Activated T-helper 9 cell treated with anti-CD3 and anti-CD28 coated beads, Interleukin-2, amount 50 U/mL, for 16 hours (primary cell): ENCODE data around the gene KRT86.
"Not testable (repeated sequence)": the region's sequence is repeated elsewhere in the genome, so short reads cannot be mapped to it uniquely, and the experiment has no call there.

ENCODE experiments used
- DNase-seq: peaks from one replicate; pipeline ENCODE4 v3.0.0-alpha.2; 2020; ENCODE audit warnings: low read depth

The KRT86 gene

DNA sequence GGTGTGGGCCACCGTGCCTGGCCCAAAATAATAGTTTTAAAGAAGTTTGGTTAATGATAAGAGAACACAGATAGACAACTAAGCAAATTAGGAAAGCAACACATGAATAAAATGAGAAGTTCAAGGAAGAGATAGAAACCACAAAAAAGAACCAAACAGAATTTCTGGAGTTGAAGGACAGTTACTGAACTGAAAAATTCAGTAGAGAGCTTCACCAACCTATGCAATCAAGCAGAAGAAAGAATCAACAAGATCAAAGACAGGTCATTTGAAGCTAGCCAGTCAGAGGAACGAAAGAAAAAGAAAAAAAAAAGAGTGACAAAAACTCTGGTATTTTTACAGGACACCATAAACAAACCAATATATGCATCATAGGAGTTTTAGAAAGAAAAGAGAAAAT is 62.2 kb downstream of the KRT86 start:
- no peak for DNase-seq

DNA sequence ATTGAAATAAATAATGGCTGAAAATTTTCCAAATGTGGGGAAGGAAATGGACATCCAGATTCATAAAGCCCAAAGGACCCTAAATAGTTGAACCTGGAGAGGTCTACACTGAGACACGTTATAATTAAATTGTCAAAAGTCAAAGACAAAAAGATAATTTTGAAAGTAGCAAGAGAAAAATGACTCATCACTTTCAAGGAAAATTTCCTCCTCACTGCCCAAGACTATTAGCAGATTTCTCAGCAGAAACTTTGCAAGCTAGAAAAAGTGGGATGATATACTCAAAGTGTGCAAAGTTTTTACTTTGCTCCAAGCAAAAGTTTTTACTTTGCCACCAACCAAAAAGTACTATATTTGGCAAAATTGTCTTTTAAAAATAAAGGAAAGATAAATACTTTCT is 62.6 kb downstream of the KRT86 start:
- no peak for DNase-seq

DNA sequence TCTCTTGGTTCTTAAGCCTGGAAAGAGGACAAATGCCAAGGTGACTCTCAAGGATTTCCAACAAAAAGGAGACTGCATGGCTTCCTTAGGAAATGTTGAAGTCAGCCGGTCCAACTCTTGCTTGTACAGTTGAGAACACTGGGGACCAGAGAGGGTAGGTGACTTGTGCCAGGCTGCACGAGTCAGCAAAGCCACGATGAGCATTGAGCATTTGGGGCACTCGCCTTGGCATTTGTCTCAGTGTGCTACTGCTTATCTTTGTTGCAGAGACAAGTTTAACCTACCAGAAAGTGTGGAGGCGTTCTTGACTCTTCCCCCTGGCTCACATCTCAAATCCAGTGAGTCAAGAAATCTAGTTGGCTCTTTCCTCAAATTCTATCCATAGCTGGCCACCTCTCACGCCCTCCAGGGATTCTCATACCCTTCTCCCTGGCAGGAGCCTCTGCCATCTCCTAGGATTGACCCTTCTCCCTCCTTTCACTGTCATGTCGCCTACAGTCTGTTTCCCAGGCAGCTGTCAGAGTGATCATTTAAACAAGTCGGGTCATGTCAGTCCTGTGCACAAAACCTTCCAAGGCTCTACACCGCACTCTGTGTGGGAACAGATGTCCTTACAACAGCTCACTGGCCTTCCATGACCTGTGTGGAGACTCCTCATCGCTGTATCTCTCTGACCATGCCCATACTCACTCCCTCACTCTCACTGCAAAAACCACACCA is 64.0 kb downstream of the KRT86 start:
- DNase-seq, result no peak

DNA sequence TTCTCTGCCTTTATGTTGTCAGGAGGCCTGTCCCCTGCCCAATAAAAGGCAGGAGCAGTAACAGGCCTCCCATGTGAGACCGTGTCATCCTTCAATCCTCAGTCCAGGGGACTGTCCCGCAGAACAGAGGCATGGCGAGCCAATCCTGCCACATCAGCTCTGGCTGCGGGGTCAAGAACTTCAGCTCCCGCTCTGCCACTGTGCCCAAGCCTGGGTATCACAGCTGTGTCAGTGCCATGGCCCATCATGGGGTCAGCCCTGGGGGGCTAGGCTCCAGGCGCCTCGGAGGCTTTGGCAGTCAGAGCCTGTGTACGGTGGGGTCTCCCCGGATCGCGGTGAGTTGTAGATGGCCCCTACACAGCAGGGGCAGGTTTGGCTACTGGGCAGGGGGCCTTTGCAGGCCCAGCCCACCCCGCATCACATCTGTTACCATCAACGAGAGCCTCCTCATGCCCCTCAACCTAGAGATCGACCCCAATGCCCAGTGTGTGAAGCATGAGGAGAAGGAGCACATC is 66.7 kb downstream of the KRT86 start:
- DNase-seq, result no peak

DNA sequence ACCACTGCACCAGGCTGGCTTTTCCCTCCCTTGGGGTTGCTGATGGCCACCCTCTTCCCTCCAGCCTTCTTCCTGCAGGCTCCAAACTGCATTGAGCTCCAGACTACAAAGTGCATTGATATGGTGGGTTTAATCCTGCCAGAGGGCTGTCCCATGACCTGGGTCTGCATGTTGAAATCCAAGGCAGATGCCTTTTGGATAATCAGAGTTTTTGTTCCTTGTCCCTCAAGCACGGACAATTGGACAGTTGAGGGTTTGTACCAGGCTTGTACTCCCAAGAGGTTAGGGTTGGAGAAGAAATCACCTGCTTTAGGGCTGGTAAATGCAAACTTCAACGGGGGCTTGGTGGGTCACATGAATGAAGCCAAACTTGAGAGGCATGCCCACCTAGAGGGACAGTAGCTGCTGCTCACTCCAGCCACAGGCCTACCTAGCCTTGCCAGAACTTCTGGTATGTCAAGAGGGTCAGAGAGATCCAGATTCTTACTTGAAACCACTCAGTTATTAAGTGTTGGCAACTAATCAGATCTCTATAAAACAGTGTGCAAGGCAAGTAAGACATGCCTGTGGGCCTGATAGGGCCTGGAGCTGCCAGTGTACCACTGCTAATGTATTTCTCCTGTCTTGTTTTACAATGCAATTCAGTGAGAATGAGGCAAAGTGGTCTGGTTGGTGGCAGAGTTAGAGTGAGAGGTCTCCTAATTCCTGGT is 68.5 kb downstream of the KRT86 start:
- DNase-seq, result no peak

DNA sequence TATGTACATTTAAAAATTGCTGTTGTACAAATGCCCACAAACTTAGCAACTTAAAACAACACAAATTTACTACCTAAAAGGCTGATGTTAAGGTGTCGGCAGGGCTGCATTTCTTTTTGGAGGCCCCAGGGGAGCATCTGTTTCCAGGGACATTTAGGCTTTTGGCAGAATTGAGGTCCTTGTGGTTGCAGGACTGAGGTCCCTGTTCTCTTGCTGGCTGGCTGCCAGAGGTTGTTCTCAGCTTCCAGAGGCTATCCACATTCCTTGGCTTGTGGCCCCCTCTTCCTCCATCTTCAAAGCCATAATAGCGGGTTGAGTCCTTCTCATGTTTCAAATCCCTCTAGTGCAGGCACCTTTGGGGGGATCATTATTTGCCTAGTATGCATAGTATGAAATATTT is 69.1 kb downstream of the KRT86 start:
- no peak for DNase-seq

DNA sequence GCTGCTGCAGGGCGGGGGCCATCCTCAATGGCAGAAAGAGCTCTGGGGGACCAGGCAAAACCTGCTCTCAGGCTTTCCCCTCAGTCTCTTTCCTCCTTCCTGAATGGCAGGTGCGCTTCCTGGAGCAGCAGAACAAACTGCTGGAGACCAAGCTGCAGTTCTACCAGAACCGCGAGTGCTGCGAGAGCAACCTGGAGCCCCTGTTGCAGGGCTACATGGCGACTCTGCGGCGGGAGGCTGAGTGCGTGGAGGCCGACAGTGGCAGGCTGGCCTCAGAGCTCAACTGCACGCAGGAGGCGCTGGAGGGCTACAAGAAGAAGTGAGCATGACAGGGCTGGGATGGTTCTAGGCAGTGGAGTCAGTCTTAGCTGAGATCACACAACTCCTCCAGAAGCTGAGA is 69.7 kb downstream of the KRT86 start:
- no peak for DNase-seq

DNA sequence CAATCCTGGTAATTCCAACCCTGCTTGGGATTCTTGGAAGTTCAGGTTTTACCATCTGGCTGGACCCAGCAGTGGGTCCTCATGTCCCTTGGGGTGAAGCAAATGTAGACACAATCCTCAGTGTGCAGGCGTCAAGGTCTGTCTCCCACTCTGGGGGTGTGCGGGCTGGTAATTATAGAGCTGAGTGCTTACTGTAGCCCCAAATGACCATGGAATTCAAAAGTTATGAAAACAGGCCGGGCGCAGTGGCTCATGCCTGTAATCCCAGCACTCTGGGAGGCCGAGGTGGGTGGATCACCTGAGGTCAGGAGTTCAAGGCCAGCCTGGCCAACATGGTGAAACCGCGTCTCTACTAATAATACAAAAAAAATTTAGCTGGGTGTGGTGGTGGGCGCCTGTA is 70.6 kb downstream of the KRT86 start:
- not testable (repeated sequence) for DNase-seq

DNA sequence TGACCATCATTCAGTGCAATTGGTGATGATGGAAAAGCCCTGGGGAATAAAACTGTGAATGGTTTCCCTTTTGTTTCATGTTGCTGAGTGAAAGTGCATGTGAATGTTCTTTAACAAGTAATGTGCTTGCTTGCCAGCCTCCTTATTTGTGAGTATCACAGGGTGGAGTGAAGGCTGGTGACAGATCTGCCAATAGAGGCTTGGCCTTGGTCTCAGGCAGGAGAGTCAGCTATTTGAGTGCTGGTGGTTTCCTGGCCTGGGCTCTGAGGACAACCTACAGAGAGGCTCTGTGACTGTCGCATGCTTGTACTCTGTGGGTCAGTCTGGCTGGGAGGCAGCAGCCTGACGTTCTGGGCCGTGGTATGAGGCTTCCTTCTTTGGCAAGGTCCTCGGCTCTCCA is 72.1 kb downstream of the KRT86 start:
- DNase-seq, result no peak

DNA sequence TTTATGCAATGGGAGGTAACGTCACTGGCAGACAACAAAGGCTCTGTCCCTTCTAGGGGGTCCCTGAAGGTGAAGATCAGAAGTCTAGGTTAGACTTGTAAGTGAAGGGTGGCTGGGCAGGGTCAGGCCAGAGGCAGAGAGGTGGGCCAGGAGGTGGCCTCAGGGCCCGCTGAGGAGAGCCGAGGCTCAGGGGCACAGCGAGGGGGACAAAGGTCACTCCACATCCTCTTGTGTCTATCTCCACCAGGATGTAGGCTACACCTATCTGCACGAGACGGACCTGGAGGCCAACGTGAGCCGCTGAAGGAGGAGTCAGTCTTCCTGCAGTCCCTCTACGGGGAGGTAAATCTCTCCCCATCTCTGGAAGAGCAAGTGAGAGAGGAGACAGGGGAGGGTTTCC is 72.6 kb downstream of the KRT86 start:
- no peak for DNase-seq

DNA sequence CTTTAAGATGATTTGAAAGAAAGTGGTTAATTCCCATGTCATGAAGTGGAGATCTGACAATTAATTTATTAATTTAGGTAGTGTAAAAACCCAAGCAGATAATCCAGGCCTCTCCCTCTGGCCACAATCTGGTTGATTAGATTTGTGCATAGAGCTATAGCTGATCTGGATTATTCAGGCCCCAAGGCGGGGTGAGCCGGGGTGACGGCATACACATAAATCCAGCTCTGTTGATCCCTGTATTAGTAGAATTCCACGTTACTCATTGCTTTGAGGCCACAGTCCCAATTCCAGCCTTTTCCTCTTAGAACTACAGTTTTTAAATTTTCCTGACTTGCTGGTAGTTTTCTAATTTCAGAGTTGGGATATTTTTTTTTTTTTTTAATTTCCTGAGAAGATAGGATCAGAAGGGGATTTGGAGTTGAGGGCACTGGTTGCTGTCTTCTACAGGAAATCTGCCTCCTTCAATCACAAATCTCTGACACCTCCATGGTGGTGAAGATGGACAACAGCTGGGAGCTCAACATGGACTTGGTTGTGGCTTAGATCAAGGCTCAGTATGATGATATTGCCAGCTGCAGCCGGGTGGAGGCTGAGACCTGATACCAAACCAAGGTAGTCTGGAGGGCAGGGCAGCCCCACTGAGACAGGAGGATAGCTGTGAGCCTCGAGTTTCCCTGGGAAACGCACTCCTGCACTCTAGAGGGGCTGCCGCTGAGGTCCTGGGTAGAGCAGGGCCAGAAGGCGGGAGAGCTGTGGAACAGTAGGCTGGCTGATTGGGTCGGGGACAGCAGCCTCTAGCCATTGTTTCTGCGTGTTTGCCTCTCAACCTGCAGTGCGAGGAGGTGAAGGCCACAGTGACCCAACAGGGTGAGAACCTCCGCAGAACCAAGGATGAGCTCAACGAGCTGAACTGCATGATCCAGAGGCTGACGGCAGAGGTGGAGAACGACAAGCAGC is 73.4 kb downstream of the KRT86 start:
- no peak for DNase-seq

DNA sequence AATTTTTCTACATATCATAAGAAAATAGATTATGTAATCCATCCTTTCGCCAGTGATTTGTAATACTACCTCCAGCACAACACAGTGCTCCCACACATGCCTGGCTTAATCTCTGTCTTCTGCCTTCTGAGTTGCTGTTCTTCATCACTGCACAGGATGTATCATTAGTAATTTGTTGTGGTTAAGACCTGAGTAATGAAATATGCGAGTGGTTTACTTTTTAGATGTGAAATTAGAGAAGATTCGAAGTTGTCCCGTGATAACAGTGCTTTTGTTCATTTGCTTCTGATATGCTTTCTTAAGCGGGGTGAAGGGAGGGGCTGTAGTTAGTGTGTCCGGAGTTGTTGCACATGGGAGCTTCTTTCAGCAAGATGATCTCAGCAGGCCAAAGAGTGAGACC is 74.8 kb downstream of the KRT86 start:
- no peak for DNase-seq

DNA sequence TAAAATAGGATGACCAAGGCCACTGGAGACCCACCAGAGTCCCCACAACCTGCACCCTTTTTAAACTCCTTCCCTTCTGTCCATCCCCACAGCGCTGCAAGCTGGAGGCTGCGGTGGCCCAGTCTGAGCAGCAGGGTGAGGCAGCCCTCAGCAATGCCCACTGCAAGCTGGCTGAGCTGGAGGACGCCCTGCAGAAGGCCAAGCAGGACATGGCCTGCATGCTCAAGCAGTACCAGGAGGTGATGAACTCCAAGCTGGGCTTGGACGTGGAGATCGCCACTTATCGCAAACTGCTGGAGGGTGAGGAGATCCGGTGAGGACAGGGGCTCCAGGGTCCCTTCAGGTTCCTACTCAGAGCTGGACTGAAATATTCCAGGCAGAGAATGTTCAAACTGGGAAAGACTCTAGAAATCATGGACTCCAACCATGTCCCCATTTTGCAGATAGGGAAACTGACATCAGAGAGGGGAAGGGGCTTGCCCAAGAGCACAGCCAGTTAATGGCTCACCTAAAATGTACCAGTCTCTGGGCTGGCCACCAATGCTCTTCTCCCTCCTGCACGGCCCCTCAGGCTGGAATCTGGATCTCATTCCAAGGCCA is 75.7 kb downstream of the KRT86 start:
- no peak for DNase-seq

DNA sequence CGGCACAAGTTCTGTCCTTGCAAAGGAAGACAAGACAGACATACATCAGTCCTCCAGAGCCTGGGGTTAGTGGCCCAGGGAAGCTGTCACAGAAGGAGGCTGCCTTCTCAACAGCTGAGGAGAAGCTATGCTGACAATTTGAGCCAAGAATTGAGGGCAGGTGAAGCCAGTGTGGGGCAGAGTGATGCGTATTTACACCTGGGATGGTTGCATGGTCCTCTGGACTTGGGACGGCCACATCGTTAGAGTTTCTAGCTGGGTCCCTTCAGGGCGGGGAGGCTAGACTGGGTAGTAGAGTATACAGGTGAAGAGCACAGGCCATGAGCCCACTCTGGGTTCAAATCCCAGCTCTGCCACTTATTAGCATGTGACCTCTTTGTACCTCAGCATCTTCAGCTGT is 76.3 kb downstream of the KRT86 start:
- no peak for DNase-seq

DNA sequence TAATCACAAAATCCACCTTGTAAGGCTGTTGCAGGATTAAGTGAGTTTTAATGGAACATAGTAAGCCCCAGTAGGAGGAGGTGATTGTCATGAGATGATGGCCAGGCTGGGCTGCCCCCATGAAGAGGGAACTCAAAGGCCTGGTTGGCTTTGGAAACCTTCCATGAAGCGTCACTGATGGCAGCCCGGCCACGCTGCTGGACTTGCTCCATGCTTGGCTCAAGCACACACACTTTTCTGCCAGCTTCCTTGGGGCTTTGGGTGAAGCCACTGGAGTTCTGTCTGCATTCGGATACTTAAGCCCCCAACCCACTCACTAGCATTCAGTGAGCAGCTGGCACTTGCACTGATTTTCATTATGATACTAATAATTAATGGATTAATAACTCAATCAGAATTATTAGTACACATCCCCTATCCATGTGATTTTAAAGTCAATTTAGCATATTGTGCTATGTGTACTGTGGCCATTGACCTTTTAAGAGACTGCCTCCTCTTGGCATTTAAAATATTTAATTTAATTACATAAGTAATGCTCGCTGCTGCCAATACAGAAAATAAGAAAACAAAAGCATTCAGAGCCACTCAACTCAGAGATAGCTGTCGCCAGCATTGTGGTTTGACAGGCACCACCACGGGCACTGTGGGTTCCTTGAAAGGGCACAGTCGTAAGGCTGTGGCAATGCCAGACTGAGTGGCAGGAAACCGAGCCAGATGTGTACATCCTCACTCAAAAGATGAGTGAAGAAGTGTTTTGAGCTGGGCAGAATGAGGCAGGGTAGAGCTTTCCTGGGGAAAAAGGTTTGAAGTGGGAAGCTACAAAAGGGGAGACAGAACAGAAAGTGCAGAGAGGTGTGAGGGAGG is 77.0 kb downstream of the KRT86 start:
- DNase-seq, result no peak

DNA sequence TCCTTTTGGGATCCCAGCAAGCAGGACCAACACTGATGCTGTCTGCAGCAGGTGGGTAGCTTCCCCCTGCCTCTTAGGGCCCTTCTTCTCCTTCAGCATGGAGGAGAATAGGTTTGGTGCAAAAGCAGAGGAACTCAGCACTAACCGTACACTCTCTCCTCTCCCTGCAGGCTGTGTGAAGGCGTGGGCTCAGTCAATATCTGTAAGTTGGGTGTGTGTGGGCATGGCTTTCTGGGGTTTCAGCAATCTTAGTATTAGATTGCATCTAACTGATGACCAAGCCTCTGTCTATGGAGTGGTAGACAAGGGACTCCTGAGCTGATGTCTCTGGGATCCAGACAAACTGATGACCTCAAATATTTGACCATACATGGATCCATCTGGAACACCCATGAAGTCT is 78.5 kb downstream of the KRT86 start:
- DNase-seq, result no peak

DNA sequence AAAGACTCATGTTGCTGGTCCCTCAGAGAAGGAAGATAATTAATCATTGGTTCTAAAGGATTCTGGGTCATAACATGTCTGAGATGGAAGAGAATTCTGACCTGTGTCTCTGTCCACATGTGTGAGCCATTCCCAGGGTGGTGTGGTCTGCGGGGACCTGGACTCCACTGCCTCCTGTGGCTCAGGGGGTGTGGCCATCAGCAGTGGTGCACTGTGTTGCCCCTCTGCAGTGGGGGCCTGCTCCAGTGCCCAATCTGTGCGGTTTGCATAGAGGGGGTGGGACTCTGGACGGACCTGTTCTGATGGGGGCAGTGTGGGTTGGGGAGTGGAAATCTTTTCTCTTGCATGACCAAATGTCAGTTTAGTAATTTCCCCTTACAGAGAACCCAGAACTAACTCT is 79.3 kb downstream of the KRT86 start:
- no peak for DNase-seq

DNA sequence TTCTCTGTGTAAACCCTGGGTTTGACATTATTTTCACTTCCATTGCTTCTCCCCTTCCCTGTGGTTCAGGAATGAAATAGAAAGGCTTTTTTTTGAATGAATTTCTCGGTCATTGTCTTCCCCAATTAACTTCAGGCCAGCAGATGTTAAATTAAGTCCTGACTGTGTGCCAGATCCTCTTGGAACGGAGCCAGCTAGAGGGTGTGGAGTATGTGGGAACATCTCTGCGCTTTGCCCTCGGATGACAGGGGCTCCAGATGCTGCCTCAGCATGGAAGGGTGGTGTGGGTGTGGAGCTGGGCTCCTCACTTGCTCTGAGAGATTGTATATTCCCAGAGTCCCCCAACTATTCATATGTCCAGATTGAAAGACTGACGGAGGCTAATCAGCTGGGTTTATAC is 79.8 kb downstream of the KRT86 start:
- DNase-seq, result no peak

DNA sequence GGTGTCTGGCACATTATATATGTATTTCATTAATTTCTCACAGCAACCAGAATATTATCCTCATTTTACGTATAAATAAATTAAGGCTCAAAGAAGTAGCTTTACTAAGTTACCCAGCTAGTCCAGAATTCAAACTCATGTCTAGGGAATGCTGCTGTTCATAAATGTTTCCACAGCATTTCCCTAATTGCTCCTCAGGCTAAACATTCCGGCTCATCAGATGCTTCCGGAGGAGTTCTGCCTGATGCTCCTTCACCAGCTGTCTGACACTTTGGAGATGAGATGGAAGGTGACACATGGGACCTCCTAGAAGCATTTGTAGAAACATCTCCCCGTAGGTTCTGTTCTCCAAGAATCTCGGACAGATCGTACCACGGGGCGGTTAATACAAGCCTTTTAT is 80.7 kb downstream of the KRT86 start:
- no peak for DNase-seq

DNA sequence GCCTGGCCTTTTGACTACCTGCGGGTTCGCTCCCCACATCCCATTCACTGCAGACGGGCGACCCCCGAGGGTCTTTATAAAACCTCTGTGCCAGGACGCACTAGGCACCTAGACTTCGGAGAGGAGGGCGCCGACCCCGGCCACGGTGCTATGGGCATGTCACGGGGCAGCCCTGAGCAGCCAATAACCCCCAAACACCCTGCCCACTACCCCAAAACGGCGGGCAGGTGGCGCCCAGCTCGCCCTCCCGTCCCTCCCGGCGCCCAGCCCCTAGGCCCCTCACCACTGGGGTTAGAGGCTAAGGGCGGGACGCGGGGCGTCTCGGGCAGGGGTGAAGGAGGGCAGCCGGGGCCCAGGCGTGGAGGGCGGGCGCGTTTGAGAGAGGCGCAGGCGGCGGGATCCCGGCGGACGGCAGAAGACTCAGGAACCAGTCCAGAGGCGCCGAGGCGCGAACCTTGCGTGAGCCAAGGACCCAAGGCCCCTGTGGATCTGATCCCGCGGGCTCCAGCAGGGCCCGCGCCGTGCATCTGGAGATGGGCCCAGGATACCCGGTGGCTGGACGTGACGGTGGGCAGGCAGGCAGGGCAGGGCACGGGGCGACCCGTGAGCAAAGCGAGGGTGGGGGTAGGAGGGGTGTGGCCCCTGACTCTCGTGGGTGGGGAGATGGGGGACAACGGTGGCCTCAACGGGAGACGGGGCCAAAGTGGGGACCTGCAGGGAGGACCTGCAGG is 81.8 kb downstream of the KRT86 start:
- no peak for DNase-seq
